Measurements from ENCODE around the gene ODAD2. TPM values are rescaled to one million over a fixed set of nuclear protein-coding genes. Genes with fewer than 3 reads are reported as not detected.

The ODAD2 gene
- total RNA-seq, 1 experiment from 2014 or later: not detected

- DNase-seq (ENCODE audit: low read depth, low spot score) (no peak), ATAC-seq (no peak)
- no TSS peak for BruUV-seq (replicated peaks)
- no peak overlapping the region for H3K4me3 ChIP-seq (ENCODE audit: low read depth in 2 of 2, low read length in 2 of 2)
- H3K4me1 ChIP-seq (ENCODE audit: control insufficient read depth, insufficient read depth, low read length): no peaks in the 10 kb centered on the region
- no peak overlapping the region for H3K27ac ChIP-seq (ENCODE audit: low read length)
- TF ChIP-seq REST (IDR thresholded peaks at IDR 0.05; ENCODE audit: insufficient read depth in 1 of 2, low read depth in 2 of 2, low read length in 1 of 2) (no peak), SIN3A (IDR thresholded peaks at IDR 0.05; ENCODE audit: borderline replicate concordance, insufficient read depth, low read depth, low read length) (no peak), TCF7L2 (IDR thresholded peaks at IDR 0.05; ENCODE audit: low read depth, low read length) (no peak), CTCF (IDR thresholded peaks at IDR 0.05) (no peak), POLR2AphosphoS5 (IDR thresholded peaks at IDR 0.05; ENCODE audit: low read depth, low read length) (no peak)
- H3K27me3 ChIP-seq (ENCODE audit: control insufficient read depth, insufficient read depth, low read length): no peaks in the 10 kb centered on the region
- POLR2A ChIA-PET: no interaction called here
- no peaks in the 10 kb centered on the region for H3K36me3 ChIP-seq (ENCODE audit: control insufficient read depth, insufficient read depth, low read length)
- in situ Hi-C loops (cut with HindIII; ENCODE audit: low pct_unique_long_range_greater_than_20kb, low sequenced_read_pairs) (no loop called here), intact Hi-C loops (cut with micrococcal nuclease; ENCODE audit: unreplicated experiment) (no loop called here)
- no peaks in the 10 kb centered on the region for H3K9me3 ChIP-seq (ENCODE audit: control insufficient read depth, insufficient read depth, low read depth, low read length)
- CTCF ChIA-PET: no interaction called here
Measured at GRCh38 chr10:27912231-27912630, 86.6 kb downstream of the ODAD2 start.

GRCh38 chr10:27911539-27911938, 87.3 kb downstream of the ODAD2 start:
- Histone ChIP-seq H3K9me3 (ENCODE audit: control insufficient read depth, insufficient read depth, low read depth, low read length) (no peaks in the 10 kb centered on the region), H3K27me3 (ENCODE audit: control insufficient read depth, insufficient read depth, low read length) (no peaks in the 10 kb centered on the region), H3K36me3 (ENCODE audit: control insufficient read depth, insufficient read depth, low read length) (no peaks in the 10 kb centered on the region), H3K4me1 (ENCODE audit: control insufficient read depth, insufficient read depth, low read length) (no peaks in the 10 kb centered on the region), H3K4me3 (ENCODE audit: low read depth in 2 of 2, low read length in 2 of 2) (no peak overlapping the region), H3K27ac (ENCODE audit: low read length) (no peak overlapping the region)
- no TSS peak for BruUV-seq (replicated peaks)
- no peak for TF ChIP-seq SIN3A (IDR thresholded peaks at IDR 0.05; ENCODE audit: borderline replicate concordance, insufficient read depth, low read depth, low read length)
- no peak for TF ChIP-seq POLR2AphosphoS5 (IDR thresholded peaks at IDR 0.05; ENCODE audit: low read depth, low read length)
- no peak for TF ChIP-seq TCF7L2 (IDR thresholded peaks at IDR 0.05; ENCODE audit: low read depth, low read length)
- TF ChIP-seq REST (IDR thresholded peaks at IDR 0.05; ENCODE audit: insufficient read depth in 1 of 2, low read depth in 2 of 2, low read length in 1 of 2): no peak
- TF ChIP-seq CTCF (IDR thresholded peaks at IDR 0.05): no peak
- in situ Hi-C loops (cut with HindIII; ENCODE audit: low pct_unique_long_range_greater_than_20kb, low sequenced_read_pairs): no loop called here
- intact Hi-C loops (cut with micrococcal nuclease; ENCODE audit: unreplicated experiment): no loop called here
- ChIA-PET CTCF (no interaction called here), POLR2A (no interaction called here)
- DNase-seq (ENCODE audit: low read depth, low spot score) (no peak), ATAC-seq (no peak)
